NCI-H2227 (cell line): Measurements from ENCODE around the gene CNIH3.
A peak's percentile ranks its signal among the peaks of the same experiment; 100 is the strongest.

ENCODE experiments used
- DNase-seq: peaks from one replicate; lab custom pipeline; 2025; ENCODE audit not compliant: unreplicated experiment; lab: John Stamatoyannopoulos, UW

Gene CNIH3

GRCh38 chr1:224767676-224768075 lies 151.6 kb downstream of the CNIH3 start:
- no peak for DNase-seq

GRCh38 chr1:224768971-224769370 lies 152.9 kb downstream of the CNIH3 start:
- no peak for DNase-seq

- no peak for DNase-seq
Measured at GRCh38 chr1:224769452-224770335, 153.6 kb downstream of the CNIH3 start.

- no peak for DNase-seq
Measured at GRCh38 chr1:224770336-224770693, 154.2 kb downstream of the CNIH3 start.

GRCh38 chr1:224773646-224774045 lies 157.5 kb downstream of the CNIH3 start:
- no peak for DNase-seq

GRCh38 chr1:224774378-224774777 lies 158.3 kb downstream of the CNIH3 start:
- no peak for DNase-seq

- no peak for DNase-seq
Measured at GRCh38 chr1:224777180-224777579, 161.1 kb downstream of the CNIH3 start.

GRCh38 chr1:224779536-224779935 lies 163.4 kb downstream of the CNIH3 start:
- no peak for DNase-seq

- no peak for DNase-seq
Measured at GRCh38 chr1:224780736-224781135, 164.6 kb downstream of the CNIH3 start.

GRCh38 chr1:224781800-224782199 lies 165.7 kb downstream of the CNIH3 start:
- no peak for DNase-seq

- no peak for DNase-seq
Measured at GRCh38 chr1:224782281-224783000, 166.3 kb downstream of the CNIH3 start.

- DNase-seq, result no peak
Measured at GRCh38 chr1:224783006-224783651, 167.0 kb downstream of the CNIH3 start.

- DNase-seq, result no peak
Measured at GRCh38 chr1:224784265-224785039, 168.3 kb downstream of the CNIH3 start.

GRCh38 chr1:224785040-224785328 lies 168.9 kb downstream of the CNIH3 start:
- DNase-seq, result no peak

GRCh38 chr1:224785622-224786021 lies 169.5 kb downstream of the CNIH3 start:
- DNase-seq, result peak; percentile 10

- no peak for DNase-seq
Measured at GRCh38 chr1:224786533-224787250, 170.6 kb downstream of the CNIH3 start.

GRCh38 chr1:224789311-224789710 lies 173.2 kb downstream of the CNIH3 start:
- no peak for DNase-seq
